Endodermal cell (in vitro differentiated cells): Measurements from ENCODE around the gene MINDY4. TPM values are rescaled to one million over a fixed set of nuclear protein-coding genes. Genes with fewer than 3 reads are reported as not detected.

ENCODE experiments used
- DNase-seq: peaks from one replicate; pipeline ENCODE4 v3.0.0-alpha.2; 2017
- H3K27ac ChIP-seq: 2 replicates; pipeline ENCODE4 v1.5.1; 2013; ENCODE audit warnings: mild to moderate bottlenecking, low read depth, low read length, moderate library complexity
- H3K27me3 ChIP-seq: 2 replicates; pipeline ENCODE4 v1.6.1; 2013; ENCODE audit warnings: mild to moderate bottlenecking, low read length, moderate library complexity; ENCODE audit not compliant: insufficient read depth, control insufficient read depth, poor library complexity, severe bottlenecking
- H3K36me3 ChIP-seq: 2 replicates; pipeline ENCODE4 v1.7.0; 2013; ENCODE audit warnings: mild to moderate bottlenecking, low read length, moderate library complexity; ENCODE audit not compliant: control insufficient read depth, insufficient read depth
- H3K4me1 ChIP-seq: one replicate; pipeline ENCODE4 v1.7.0; 2013; ENCODE audit warnings: low read length; ENCODE audit not compliant: control insufficient read depth, insufficient read depth
- H3K4me3 ChIP-seq: 2 replicates; pipeline ENCODE4 v1.5.1; 2013; ENCODE audit warnings: mild to moderate bottlenecking, low read length, moderate library complexity
- H3K9ac ChIP-seq: 2 replicates; pipeline ENCODE4 v1.6.1; 2013; ENCODE audit warnings: mild to moderate bottlenecking, low read length, moderate library complexity; ENCODE audit not compliant: poor library complexity, severe bottlenecking; ENCODE audit errors: extremely low read depth
- H3K9me3 ChIP-seq: 2 replicates; pipeline ENCODE4 v1.6.1; 2013; ENCODE audit warnings: mild to moderate bottlenecking, low read length, moderate library complexity; ENCODE audit not compliant: control insufficient read depth
- H3K27ac Mint-ChIP-seq: 2 replicates; pipeline ENCODE4 v1.8.0; 2020; ENCODE audit warnings: mixed read lengths
- H3K27me3 Mint-ChIP-seq: 2 replicates; pipeline ENCODE4 v1.8.0; 2021; ENCODE audit warnings: mild to moderate bottlenecking, mixed read lengths; ENCODE audit not compliant: insufficient read depth
- H3K36me3 Mint-ChIP-seq: 2 replicates; pipeline ENCODE4 v1.8.0; 2020; ENCODE audit warnings: low read depth, mixed read lengths
- H3K4me1 Mint-ChIP-seq: 2 replicates; pipeline ENCODE4 v1.8.0; 2020; ENCODE audit warnings: mixed read lengths
- H3K4me3 Mint-ChIP-seq: 2 replicates; pipeline ENCODE4 v1.8.0; 2020; ENCODE audit warnings: mild to moderate bottlenecking, moderate library complexity, mixed read lengths
- H3K9me3 Mint-ChIP-seq: 2 replicates; pipeline ENCODE4 v1.8.0; 2020; ENCODE audit warnings: mild to moderate bottlenecking, mixed read lengths
- CTCF ChIP-seq: fragments of 200-600 bp; sonication (generic); conservative IDR thresholded peaks from 2 replicates; pipeline ENCODE4 v1.5.0; 2021; ENCODE audit warnings: antibody characterized with exemption, mild to moderate bottlenecking
- WGBS, 2 experiments: methylation state at CpG; one replicate each; pipeline versions ENCODE4 v1.1.5 to v1.1.7; 2013; ENCODE audit warnings: missing lambda C conversion rate in 2 of 2, mixed read lengths in 1 of 2; ENCODE audit not compliant: insufficient coverage in 1 of 2, insufficient read length in 1 of 2; 5-methylcytosine and 5-hydroxymethylcytosine counted together
- total RNA-seq, 2 donors: library from RNA; stranded (reverse); fragmentation: NEBNext Ultra II Directional in 1 of 2; extraction: Animal tissue kit (Norgen Biotek cat#: 25700) in 1 of 2; gene quantifications; 2 replicates in 1 of 2; 3 replicates in 1 of 2; pipeline ENCODE4 v1.2.1, GENCODE V29; 2021

The MINDY4 gene
- total RNA-seq, 2 donors from 2014 or later = 7.2 to 8.1 TPM

- TF ChIP-seq CTCF = no peak
- 85 to 93% methylated on average over 8 to 12 of the region's 12 CpGs for WGBS, 2 experiments
- Histone ChIP-seq H3K4me1 (peaks cover 10% of the 10 kb centered on the region), H3K36me3 (no peaks in the 10 kb centered on the region), H3K27me3 (no peaks in the 10 kb centered on the region), H3K4me3 (no peak overlapping the region), H3K9ac (no peak overlapping the region), H3K9me3 (no peaks in the 10 kb centered on the region), H3K27ac (no peak overlapping the region)
- Mint-ChIP-seq H3K9me3 (no peaks in the 10 kb centered on the region), H3K4me3 (no peak overlapping the region), H3K27ac (no peak overlapping the region), H3K27me3 (no peaks in the 10 kb centered on the region), H3K36me3 (no peaks in the 10 kb centered on the region), H3K4me1 (peaks cover 17% of the 10 kb centered on the region)
- no peak for DNase-seq
These were observed 127.2 kb downstream of the MINDY4 start for GRCh38 chr7:30898411-30898810.

- Mint-ChIP-seq H3K4me1 (peaks cover 17% of the 10 kb centered on the region), H3K9me3 (no peaks in the 10 kb centered on the region), H3K36me3 (no peaks in the 10 kb centered on the region), H3K27ac (no peak overlapping the region), H3K4me3 (no peak overlapping the region), H3K27me3 (no peaks in the 10 kb centered on the region)
- Histone ChIP-seq H3K4me1 (peaks cover 10% of the 10 kb centered on the region), H3K27ac (no peak overlapping the region), H3K9me3 (no peaks in the 10 kb centered on the region), H3K27me3 (no peaks in the 10 kb centered on the region), H3K36me3 (no peaks in the 10 kb centered on the region), H3K9ac (no peak overlapping the region), H3K4me3 (no peak overlapping the region)
- TF ChIP-seq CTCF = no peak
- DNase-seq = no peak
- WGBS, 2 experiments = 97% methylated on average over 7 of the region's 7 CpGs; no CpG with 5 or more reads in 1 of the 2 experiments
These were observed 127.8 kb downstream of the MINDY4 start for GRCh38 chr7:30899066-30899465.

GRCh38 chr7:30899630-30900029 lies 128.4 kb downstream of the MINDY4 start:
- no peaks in the 10 kb centered on the region for H3K9me3 Mint-ChIP-seq
- no peaks in the 10 kb centered on the region for H3K36me3 Mint-ChIP-seq
- H3K4me1 Mint-ChIP-seq = peaks cover 17% of the 10 kb centered on the region
- Histone ChIP-seq H3K4me1 (peaks cover 10% of the 10 kb centered on the region), H3K36me3 (no peaks in the 10 kb centered on the region), H3K9me3 (no peaks in the 10 kb centered on the region), H3K27me3 (no peaks in the 10 kb centered on the region), H3K9ac (no peak overlapping the region), H3K27ac (no peak overlapping the region), H3K4me3 (no peak overlapping the region)
- 88 to 89% methylated on average over 2 to 6 of the region's 6 CpGs for WGBS, 2 experiments
- H3K27me3 Mint-ChIP-seq = no peaks in the 10 kb centered on the region
- DNase-seq = no peak
- no peak overlapping the region for H3K27ac Mint-ChIP-seq
- TF ChIP-seq CTCF = no peak
- H3K4me3 Mint-ChIP-seq = no peak overlapping the region
